GM20000 (cell line): ENCODE data around the gene CYRIA.

Source experiments
- DNase-seq: peaks from one replicate; pipeline ENCODE4 v3.0.0; 2012; ENCODE audit warnings: low spot score
- TF ChIP-seq, protein P1 (sequence below): IDR thresholded peaks from 2 replicates; pipeline ENCODE4 v1.5.1; 2012; ENCODE audit warnings: mild to moderate bottlenecking, control low read depth; ENCODE audit errors: extremely low read depth, missing control alignments

CYRIA gene

DNA sequence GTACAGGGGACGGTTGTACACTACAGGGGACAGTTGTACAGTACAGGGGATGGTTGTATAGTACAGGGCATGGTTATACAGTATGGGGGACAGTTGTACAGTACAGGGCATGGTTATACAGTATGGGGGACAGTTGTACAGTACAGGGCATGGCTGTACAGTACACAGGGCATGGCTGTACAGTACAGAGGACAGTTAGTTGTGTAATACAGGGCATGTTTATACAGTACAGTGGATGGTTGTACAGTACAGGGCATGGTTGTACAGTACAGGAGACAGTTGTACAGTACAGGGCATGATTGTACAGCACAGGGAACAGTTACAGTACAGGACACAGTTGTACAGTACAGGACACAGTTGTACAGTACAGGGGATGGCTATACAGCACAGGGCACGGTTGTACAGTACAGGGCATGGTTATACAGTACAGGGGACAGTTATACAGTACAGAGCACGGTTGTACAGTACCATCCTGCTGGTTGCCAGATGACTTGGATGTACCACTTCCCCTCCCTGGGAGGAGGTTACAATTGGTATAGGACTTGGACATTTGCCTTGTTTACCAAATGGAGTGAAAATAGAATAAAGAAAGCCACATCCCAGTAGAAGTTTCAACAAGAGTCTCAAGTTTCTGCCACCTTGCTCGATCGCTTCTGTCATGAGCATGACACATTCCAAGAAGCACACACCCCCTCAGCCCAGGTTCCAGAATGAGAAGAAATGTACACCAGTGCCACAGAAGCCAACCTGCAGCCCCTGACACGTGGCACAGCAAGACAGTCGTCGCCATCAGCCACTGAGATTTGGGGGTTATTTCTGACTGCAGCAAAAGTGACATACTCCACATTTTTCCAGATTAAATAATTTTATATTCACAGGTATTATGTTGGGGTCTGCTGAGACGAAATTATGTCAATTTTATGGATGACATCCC, 16.0 kb downstream of the CYRIA start:
- TF ChIP-seq, protein P1, sequence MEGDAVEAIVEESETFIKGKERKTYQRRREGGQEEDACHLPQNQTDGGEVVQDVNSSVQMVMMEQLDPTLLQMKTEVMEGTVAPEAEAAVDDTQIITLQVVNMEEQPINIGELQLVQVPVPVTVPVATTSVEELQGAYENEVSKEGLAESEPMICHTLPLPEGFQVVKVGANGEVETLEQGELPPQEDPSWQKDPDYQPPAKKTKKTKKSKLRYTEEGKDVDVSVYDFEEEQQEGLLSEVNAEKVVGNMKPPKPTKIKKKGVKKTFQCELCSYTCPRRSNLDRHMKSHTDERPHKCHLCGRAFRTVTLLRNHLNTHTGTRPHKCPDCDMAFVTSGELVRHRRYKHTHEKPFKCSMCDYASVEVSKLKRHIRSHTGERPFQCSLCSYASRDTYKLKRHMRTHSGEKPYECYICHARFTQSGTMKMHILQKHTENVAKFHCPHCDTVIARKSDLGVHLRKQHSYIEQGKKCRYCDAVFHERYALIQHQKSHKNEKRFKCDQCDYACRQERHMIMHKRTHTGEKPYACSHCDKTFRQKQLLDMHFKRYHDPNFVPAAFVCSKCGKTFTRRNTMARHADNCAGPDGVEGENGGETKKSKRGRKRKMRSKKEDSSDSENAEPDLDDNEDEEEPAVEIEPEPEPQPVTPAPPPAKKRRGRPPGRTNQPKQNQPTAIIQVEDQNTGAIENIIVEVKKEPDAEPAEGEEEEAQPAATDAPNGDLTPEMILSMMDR = no peak
- no peak for DNase-seq

DNA sequence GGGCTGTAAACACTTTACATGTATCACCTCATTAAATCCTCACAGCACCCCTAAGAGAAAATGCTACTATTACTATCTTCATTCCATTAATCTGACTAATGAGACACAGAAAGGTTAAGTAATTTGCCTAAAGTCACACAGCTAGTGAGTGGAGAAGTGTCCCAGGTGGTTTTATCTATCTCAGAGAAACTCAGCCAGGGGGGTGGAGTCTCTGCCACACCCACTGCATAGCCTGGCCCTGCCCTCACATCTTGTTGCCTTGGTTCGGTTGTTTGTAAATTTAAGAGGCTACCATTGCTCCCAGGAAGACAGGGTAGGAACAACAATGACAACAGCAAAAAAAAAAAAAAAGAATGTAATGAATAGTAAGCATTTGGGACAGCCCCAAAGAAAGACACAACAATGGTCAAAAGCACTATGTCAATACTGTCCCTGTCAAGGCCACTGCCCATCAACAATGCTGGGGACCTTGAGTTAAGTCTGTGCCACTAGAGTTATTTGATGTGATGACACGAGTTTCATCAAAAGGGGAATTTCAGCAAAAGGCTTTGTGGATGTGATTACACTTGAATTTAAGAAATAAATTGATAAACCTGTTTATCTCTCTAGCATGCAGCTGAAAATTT, 17.5 kb downstream of the CYRIA start:
- TF ChIP-seq, protein P1 = no peak

DNA sequence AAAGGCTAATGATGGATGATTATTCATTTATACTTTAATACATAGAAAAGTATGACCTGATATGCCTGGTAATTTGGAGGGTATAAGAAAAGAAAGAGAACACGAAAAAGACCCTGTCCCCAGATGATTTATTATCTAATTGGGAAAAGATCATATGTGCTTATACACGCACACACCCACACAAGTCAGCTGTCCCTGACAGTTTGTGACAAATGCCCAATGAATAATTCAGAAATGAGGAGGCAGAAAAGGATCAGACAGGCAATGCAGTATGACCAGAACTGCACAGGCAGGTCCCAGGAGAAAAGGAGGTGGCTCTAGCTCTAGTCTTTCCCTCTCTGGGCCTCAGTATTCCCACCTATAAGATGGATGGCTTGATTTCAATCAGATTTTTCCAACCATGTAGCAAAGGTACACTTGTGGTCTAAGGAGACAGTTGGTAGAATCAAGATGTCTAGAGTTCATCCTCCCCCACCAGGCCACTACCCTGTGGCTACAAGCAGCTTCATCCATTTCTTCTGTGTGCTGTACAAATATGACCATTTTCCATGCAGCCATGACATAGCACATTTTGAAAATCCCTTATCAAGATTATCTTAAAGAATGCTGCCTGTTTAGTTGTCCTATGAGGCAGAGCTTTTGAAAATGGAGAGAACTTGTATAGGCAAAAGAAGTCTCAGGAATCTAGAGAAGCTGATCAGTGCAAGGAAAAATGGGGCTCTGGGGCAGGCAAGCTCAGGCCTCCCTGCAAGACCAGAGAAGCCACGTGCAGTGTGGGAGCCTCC, 19.7 kb downstream of the CYRIA start:
- TF ChIP-seq, protein P1 = no peak
- DNase-seq = no peak

More for the DNA sequence above, 17.5 kb downstream of the CYRIA start:
- DNase-seq = no peak

DNA sequence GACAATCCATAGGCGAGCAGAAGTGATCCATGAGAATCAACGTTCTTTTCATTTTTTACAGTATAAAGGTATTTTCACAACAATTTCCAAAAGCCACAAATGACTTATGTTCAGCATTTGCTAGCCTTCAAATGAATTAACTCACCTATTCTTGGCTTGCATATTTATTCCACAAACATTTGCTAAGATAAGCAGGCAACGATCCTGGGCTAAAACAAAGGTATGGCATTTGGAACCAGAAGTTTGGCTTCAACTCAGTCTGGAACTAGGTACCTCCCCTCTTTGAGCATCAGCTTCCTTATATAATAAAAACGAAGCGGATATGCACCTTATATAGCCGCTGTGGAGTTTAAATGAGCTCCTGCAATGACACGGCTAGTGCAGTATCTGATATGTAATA, 20.5 kb downstream of the CYRIA start:
- DNase-seq = no peak
- TF ChIP-seq, protein P1 = no peak

DNA sequence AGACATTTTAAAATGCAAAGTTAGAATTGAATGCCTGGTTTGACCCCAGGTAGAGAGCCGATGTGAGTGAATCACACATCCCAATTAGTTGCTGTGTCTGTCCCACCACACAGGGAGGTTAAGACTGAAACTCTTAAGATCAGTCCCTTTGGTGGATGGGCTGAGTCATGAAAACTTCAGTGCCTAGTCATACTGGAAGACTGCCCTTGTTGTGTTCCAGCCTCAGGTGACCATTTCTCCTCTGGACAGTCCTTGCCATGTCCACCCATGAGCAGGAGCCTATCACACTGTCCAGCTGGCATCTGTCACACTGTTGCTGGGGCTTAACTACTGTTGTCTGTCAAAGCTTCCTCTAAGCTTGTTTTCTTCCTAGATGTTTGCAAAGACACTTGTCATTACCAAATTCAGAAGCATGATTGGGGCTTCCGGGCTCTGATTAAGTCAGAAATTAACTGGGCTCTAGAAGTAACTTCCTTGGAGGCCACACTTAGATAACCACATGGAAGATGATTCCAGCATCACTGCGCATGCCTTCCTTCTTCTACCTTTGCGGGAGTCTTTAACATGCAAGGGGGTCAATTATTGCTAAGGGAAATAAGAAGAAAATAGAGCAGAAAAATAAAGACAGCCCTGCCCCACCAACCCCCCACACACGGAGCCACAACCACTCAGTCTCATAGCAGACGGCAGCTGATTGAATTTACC, 21.3 kb downstream of the CYRIA start:
- TF ChIP-seq, protein P1 = no peak
- DNase-seq = no peak

DNA sequence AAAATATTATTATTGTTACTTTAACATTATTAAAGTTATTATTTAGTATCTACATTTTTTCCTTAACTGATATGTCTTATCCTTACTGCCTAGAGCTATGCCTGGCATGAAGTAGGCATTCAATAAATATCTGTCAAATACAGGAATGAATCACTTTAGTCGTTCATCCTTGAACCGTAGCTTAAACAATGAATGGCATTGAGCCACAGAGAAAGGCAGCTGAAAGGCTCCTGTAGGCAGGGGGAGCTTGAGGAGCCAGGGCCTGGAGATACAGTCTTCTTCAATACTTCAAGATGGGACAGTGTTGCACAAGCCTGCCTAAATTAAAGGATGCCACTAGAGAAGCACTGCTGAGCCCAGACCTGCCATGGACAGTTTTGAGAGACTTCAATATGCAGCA, 22.5 kb downstream of the CYRIA start:
- TF ChIP-seq, protein P1 = no peak
- DNase-seq = no peak
